A549 (cell line): ENCODE results near the gene ZNRF3. TPM values are rescaled to one million over a fixed set of nuclear protein-coding genes. Genes with fewer than 3 reads are reported as not detected.

Source experiments
- ATAC-seq, 2 experiments: fragments of 200-7000 bp in 1 of 2; fragments of >200 bp in 1 of 2; cut with Nextera tagmentation in 1 of 2; cut with Tn5 transposase in 1 of 2; 3 replicates each; pipeline versions ENCODE4 v1.8.0 to v1.9.1; 2018 to 2020; ENCODE audit warnings: mild to moderate bottlenecking in 1 of 2, moderate library complexity in 1 of 2
- CTCF ChIA-PET: fragments of 300-600 bp; sonication (Branson Sonifier 250); formaldehyde crosslinking; extraction: SDS; loops from one replicate; lab custom pipeline; 2021; ENCODE audit warnings: antibody characterized with exemption, inconsistent platforms; lab: Yijun Ruan, JAX
- POLR2A ChIA-PET: fragments of 350-600 bp; formaldehyde crosslinking; extraction: SDS; loops from one replicate; lab custom pipeline; 2021; ENCODE audit warnings: antibody characterized with exemption, inconsistent platforms; lab: Yijun Ruan, JAX
- DNase-seq, 2 experiments: peaks; one replicate each; pipeline versions ENCODE4 v3.0.0 to v3.0.0-alpha.2; 2011 to 2016; ENCODE audit warnings: low read depth in 1 of 2, low spot score in 1 of 2
- FAIRE-seq: peaks from 2 replicates; lab custom pipeline; 2011; peaks lifted over from hg19 to GRCh38; lab: Jason Lieb, UNC
- H3K27ac ChIP-seq, 2 experiments: fragments of >200 bp; sonication (Bioruptor Twin); formaldehyde crosslinking; 3 replicates each; pipeline ENCODE4 v1.5.1; 2016 to 2017
- H3K4me1 ChIP-seq: fragments of >200 bp; sonication (Bioruptor Twin); formaldehyde crosslinking; 3 replicates; pipeline ENCODE4 v1.6.1; 2016
- H3K4me2 ChIP-seq: fragments of >200 bp; sonication (Bioruptor Twin); formaldehyde crosslinking; 3 replicates; pipeline ENCODE4 v1.6.1; 2016
- H3K4me3 ChIP-seq: fragments of >200 bp; sonication (Bioruptor Twin); formaldehyde crosslinking; 3 replicates; pipeline ENCODE4 v1.5.1; 2016
- H3K9me3 ChIP-seq: fragments of >200 bp; sonication (Bioruptor Twin); formaldehyde crosslinking; 3 replicates; pipeline ENCODE4 v1.6.1; 2016
- ATOH8 ChIP-seq: fragments of 250-450 bp; sonication (Bioruptor Pico); IDR thresholded peaks from 2 replicates; pipeline ENCODE4 v1.5.0; 2020; ENCODE audit warnings: low read depth, mild to moderate bottlenecking, moderate library complexity
- CBX2 ChIP-seq: fragments of 200-600 bp; sonication (generic); IDR thresholded peaks from 2 replicates; pipeline ENCODE4 v1.6.1; 2016; ENCODE audit warnings: low read depth, mild to moderate bottlenecking, borderline replicate concordance
- CHD4 ChIP-seq: fragments of 200-600 bp; sonication (generic); IDR thresholded peaks from 2 replicates; pipeline ENCODE4 v1.6.1; 2016; ENCODE audit warnings: antibody characterized with exemption, mild to moderate bottlenecking, borderline replicate concordance
- FOSL2 ChIP-seq, 2 experiments: fragments of 450-650 bp in 1 of 2; fragments of >200 bp in 1 of 2; sonication (Bioruptor Twin) in 1 of 2; formaldehyde crosslinking; IDR thresholded peaks; 2 replicates each; pipeline versions ENCODE4 v1.5.0 to v1.6.1; 2016 to 2020; ENCODE audit warnings: mild to moderate bottlenecking in 1 of 2, moderate library complexity in 1 of 2
- GATA3 ChIP-seq: IDR thresholded peaks from 2 replicates; pipeline ENCODE4 v1.6.1; 2012; ENCODE audit warnings: borderline replicate concordance
- HDAC2 ChIP-seq: fragments of 200-600 bp; sonication (generic); IDR thresholded peaks from 2 replicates; pipeline ENCODE4 v1.6.1; 2016
- HOXB5 ChIP-seq: fragments of 250-450 bp; sonication (Bioruptor Pico); IDR thresholded peaks from 2 replicates; pipeline ENCODE4 v1.5.0; 2020; ENCODE audit warnings: mild to moderate bottlenecking, moderate library complexity
- MAFK ChIP-seq: fragments of 450-650 bp; IDR thresholded peaks from 2 replicates; pipeline ENCODE4 v1.6.1; 2014; ENCODE audit not compliant: partially characterized antibody
- MAX ChIP-seq: IDR thresholded peaks from 2 replicates; pipeline ENCODE4 v1.6.1; 2012
- MAZ ChIP-seq: fragments of 150-350 bp; IDR thresholded peaks from 2 replicates; pipeline ENCODE4 v1.6.1; 2014; ENCODE audit warnings: antibody characterized with exemption, low read depth, low read length, borderline replicate concordance
- MYC ChIP-seq: IDR thresholded peaks from 2 replicates; pipeline ENCODE4 v1.6.1; 2012; ENCODE audit warnings: mild to moderate bottlenecking, inconsistent platforms, low read length, improper control_type of control experiment, borderline replicate concordance
- NR3C1 ChIP-seq: fragments of >200 bp; sonication (Bioruptor Twin); formaldehyde crosslinking; IDR thresholded peaks from 3 replicates; pipeline ENCODE4 v1.6.1; 2017
- RAD21 ChIP-seq, 2 experiments: fragments of >200 bp in 1 of 2; sonication (Bioruptor Twin) in 1 of 2; formaldehyde crosslinking in 1 of 2; IDR thresholded peaks in 1 of 2; conservative IDR thresholded peaks in 1 of 2; 2 replicates in 1 of 2; 3 replicates in 1 of 2; pipeline ENCODE4 v1.6.1; 2012 to 2018; ENCODE audit warnings: inconsistent platforms in 1 of 2
- SMC3 ChIP-seq: fragments of >200 bp; sonication (Bioruptor Twin); formaldehyde crosslinking; IDR thresholded peaks from 3 replicates; pipeline ENCODE4 v1.6.1; 2018; ENCODE audit warnings: inconsistent platforms
- USF2 ChIP-seq: fragments of 450-650 bp; IDR thresholded peaks from 2 replicates; pipeline ENCODE4 v1.6.1; 2014; ENCODE audit warnings: antibody characterized with exemption
- ZC3H11A ChIP-seq: fragments of 450-650 bp; IDR thresholded peaks from 2 replicates; pipeline ENCODE4 v1.6.1; 2014; ENCODE audit warnings: antibody characterized with exemption, mild to moderate bottlenecking
- ZFP36 ChIP-seq: fragments of 450-650 bp; IDR thresholded peaks from 2 replicates; pipeline ENCODE4 v1.6.1; 2014; ENCODE audit warnings: borderline replicate concordance; ENCODE audit not compliant: partially characterized antibody
- WGBS: methylation state at CpG from one replicate; pipeline ENCODE4 v1.1.6; 2017; ENCODE audit errors: missing lambda C conversion rate; 5-methylcytosine and 5-hydroxymethylcytosine counted together
- polyA plus RNA-seq, 4 experiments: library from polyadenylated mRNA; depleted of rRNA in 3 of 4; stranded (reverse); fragments of >200 nt; fragmentation: RNase III in 1 of 4; extraction: RNeasy Plus Mini Kit Qiagen cat#74134 plus additional on column Dnase treatment in 1 of 4; gene quantifications; 2 replicates in 3 of 4; 3 replicates in 1 of 4; pipeline ENCODE4 v1.2.3, GENCODE V29; 2011 to 2017
- TF ChIP-seq, protein P1 (sequence below): fragments of >200 bp; sonication (Bioruptor Twin); formaldehyde crosslinking; IDR thresholded peaks from 3 replicates; pipeline ENCODE4 v1.5.1; 2016
- TF ChIP-seq, protein P2 (sequence below): fragments of 200-600 bp; sonication (generic); IDR thresholded peaks from 2 replicates; pipeline ENCODE4 v1.6.1; 2016; ENCODE audit warnings: antibody characterized with exemption, mild to moderate bottlenecking, moderate library complexity

Gene ZNRF3
- polyA plus RNA-seq, 2 of the 4 experiments (the other 2 are of a cell fraction), result 4.6 to 6.9 TPM

- no peak for FAIRE-seq
- H3K4me3 ChIP-seq, result peak overlapping the region; percentile 22; the same call in 2 of the 3 replicates
- H3K27ac ChIP-seq, result peak overlapping the region; percentile 83 to 87
- 9% methylated on average over 5 of the region's 5 CpGs for WGBS
- H3K9me3 ChIP-seq, result no peaks in the 10 kb centered on the region
- CTCF ChIA-PET, result interaction anchor here (1.3 kb wide), 1 partner anchor 9 kb away, joined by 4 read pairs; no protein-coding TSS in a partner anchor
- DNase-seq, result peak in 1 of 2 experiments; percentile 17
- POLR2A ChIA-PET, result interaction anchor here (1.1 kb wide), 1 partner anchor 94 kb away, joined by 3 read pairs; the partner anchor contains the start of gene ZNRF3
- ATAC-seq, result peak; percentile 77 to 80
- TF ChIP-seq HDAC2 (no peak), ZC3H11A (no peak), CHD4 (no peak), ATOH8 (CRISPR knock-in tag) (no peak), MAFK (no peak), CBX2 (no peak), MAZ (no peak), SMC3 (peak; percentile 17; the same call in 1 of the 3 replicates), ZFP36 (no peak), MYC (no peak), NR3C1 (no peak), RAD21 (conservative IDR thresholded peaks at IDR 0.05 in 1 of 2, IDR thresholded peaks at IDR 0.05 in 1 of 2) (peak in 1 of 2 experiments; percentile 37; a peak in 1 of 5 replicates), USF2 (no peak)
- TF ChIP-seq, protein P1, sequence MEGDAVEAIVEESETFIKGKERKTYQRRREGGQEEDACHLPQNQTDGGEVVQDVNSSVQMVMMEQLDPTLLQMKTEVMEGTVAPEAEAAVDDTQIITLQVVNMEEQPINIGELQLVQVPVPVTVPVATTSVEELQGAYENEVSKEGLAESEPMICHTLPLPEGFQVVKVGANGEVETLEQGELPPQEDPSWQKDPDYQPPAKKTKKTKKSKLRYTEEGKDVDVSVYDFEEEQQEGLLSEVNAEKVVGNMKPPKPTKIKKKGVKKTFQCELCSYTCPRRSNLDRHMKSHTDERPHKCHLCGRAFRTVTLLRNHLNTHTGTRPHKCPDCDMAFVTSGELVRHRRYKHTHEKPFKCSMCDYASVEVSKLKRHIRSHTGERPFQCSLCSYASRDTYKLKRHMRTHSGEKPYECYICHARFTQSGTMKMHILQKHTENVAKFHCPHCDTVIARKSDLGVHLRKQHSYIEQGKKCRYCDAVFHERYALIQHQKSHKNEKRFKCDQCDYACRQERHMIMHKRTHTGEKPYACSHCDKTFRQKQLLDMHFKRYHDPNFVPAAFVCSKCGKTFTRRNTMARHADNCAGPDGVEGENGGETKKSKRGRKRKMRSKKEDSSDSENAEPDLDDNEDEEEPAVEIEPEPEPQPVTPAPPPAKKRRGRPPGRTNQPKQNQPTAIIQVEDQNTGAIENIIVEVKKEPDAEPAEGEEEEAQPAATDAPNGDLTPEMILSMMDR, result peak; percentile 31; the same call in 2 of the 3 replicates
- H3K4me1 ChIP-seq, result peaks cover 69% of the 10 kb centered on the region
- peak overlapping the region; percentile 90 for H3K4me2 ChIP-seq
Measured at GRCh38 chr22:28977481-28977971, 94.2 kb downstream of the ZNRF3 start.

- POLR2A ChIA-PET, result interaction anchor here (1.1 kb wide), 1 partner anchor 95 kb away, joined by 3 read pairs; the partner anchor contains the start of gene ZNRF3
- Histone ChIP-seq H3K4me3 (peak overlapping the region; percentile 22; the same call in 2 of the 3 replicates), H3K4me2 (peak overlapping the region; percentile 90), H3K9me3 (no peaks in the 10 kb centered on the region), H3K27ac (peak overlapping the region; percentile 83 to 87), H3K4me1 (peaks cover 76% of the 10 kb centered on the region)
- TF ChIP-seq GATA3, result no peak
- no peak for TF ChIP-seq HOXB5 (CRISPR knock-in tag)
- no peak for TF ChIP-seq CHD4
- no peak for TF ChIP-seq ZFP36
- no peak for TF ChIP-seq FOSL2 (IDR thresholded peaks at IDR 0.05)
- TF ChIP-seq FOSL2 (CRISPR knock-in tag; IDR thresholded peaks at IDR 0.05), result 0 out of 2 replicates have a peak, but pooled peaks have one; percentile 8
- TF ChIP-seq, protein P2, sequence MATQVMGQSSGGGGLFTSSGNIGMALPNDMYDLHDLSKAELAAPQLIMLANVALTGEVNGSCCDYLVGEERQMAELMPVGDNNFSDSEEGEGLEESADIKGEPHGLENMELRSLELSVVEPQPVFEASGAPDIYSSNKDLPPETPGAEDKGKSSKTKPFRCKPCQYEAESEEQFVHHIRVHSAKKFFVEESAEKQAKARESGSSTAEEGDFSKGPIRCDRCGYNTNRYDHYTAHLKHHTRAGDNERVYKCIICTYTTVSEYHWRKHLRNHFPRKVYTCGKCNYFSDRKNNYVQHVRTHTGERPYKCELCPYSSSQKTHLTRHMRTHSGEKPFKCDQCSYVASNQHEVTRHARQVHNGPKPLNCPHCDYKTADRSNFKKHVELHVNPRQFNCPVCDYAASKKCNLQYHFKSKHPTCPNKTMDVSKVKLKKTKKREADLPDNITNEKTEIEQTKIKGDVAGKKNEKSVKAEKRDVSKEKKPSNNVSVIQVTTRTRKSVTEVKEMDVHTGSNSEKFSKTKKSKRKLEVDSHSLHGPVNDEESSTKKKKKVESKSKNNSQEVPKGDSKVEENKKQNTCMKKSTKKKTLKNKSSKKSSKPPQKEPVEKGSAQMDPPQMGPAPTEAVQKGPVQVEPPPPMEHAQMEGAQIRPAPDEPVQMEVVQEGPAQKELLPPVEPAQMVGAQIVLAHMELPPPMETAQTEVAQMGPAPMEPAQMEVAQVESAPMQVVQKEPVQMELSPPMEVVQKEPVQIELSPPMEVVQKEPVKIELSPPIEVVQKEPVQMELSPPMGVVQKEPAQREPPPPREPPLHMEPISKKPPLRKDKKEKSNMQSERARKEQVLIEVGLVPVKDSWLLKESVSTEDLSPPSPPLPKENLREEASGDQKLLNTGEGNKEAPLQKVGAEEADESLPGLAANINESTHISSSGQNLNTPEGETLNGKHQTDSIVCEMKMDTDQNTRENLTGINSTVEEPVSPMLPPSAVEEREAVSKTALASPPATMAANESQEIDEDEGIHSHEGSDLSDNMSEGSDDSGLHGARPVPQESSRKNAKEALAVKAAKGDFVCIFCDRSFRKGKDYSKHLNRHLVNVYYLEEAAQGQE, result no peak
- no peak for TF ChIP-seq MAX
- peak; percentile 60 to 67 for ATAC-seq
- peak in 1 of 2 experiments; percentile 17 for DNase-seq
- CTCF ChIA-PET, result interaction anchor here (1.3 kb wide), 1 partner anchor 9 kb away, joined by 4 read pairs; no protein-coding TSS in a partner anchor
- 36% methylated on average over 4 of the region's 6 CpGs for WGBS
- no peak for FAIRE-seq
Measured at GRCh38 chr22:28978158-28978557, 94.8 kb downstream of the ZNRF3 start.
